ENCODE data around the gene CTDP1.
"Not testable (repeated sequence)": the region's sequence is repeated elsewhere in the genome, so short reads cannot be mapped to it uniquely, and the experiment has no call there.

Gene CTDP1

GRCh38 chr18:79749251-79750191 lies 69.9 kb downstream of the CTDP1 start:
- no peak for TF ChIP-seq CTCF (IDR thresholded peaks at IDR 0.05; ENCODE audit: low read depth, low read length, missing control alignments)
- in situ Hi-C loops (cut with HindIII; ENCODE audit: low sequenced_read_pairs) = no loop called here
- DNase-seq (ENCODE audit: low read depth) = no peak
- H3K4me3 ChIP-seq (ENCODE audit: low read depth, low read length) = no peak overlapping the region

- in situ Hi-C loops (cut with HindIII; ENCODE audit: low sequenced_read_pairs) = no loop called here
- no peak overlapping the region for H3K4me3 ChIP-seq (ENCODE audit: low read depth, low read length)
- no peak for TF ChIP-seq CTCF (IDR thresholded peaks at IDR 0.05; ENCODE audit: low read depth, low read length, missing control alignments)
- DNase-seq (ENCODE audit: low read depth) = no peak
Measured at GRCh38 chr18:79750980-79751571, 71.5 kb downstream of the CTDP1 start.

GRCh38 chr18:79751918-79752578 lies 72.4 kb downstream of the CTDP1 start:
- DNase-seq (ENCODE audit: low read depth); in situ Hi-C loops (cut with HindIII; ENCODE audit: low sequenced_read_pairs); H3K4me3 ChIP-seq (ENCODE audit: low read depth, low read length): not testable (repeated sequence)

GRCh38 chr18:79752946-79753345 lies 73.3 kb downstream of the CTDP1 start:
- in situ Hi-C loops (cut with HindIII; ENCODE audit: low sequenced_read_pairs); DNase-seq (ENCODE audit: low read depth); H3K4me3 ChIP-seq (ENCODE audit: low read depth, low read length): not testable (repeated sequence)

GRCh38 chr18:79753391-79753851 lies 73.8 kb downstream of the CTDP1 start:
- DNase-seq (ENCODE audit: low read depth) = no peak
- no peak for TF ChIP-seq CTCF (IDR thresholded peaks at IDR 0.05; ENCODE audit: low read depth, low read length, missing control alignments)
- H3K4me3 ChIP-seq (ENCODE audit: low read depth, low read length) = no peak overlapping the region
- in situ Hi-C loops (cut with HindIII; ENCODE audit: low sequenced_read_pairs) = no loop called here

GRCh38 chr18:79754022-79754761 lies 74.6 kb downstream of the CTDP1 start:
- H3K4me3 ChIP-seq (ENCODE audit: low read depth, low read length) = no peak overlapping the region
- no peak for DNase-seq (ENCODE audit: low read depth)
- no peak for TF ChIP-seq CTCF (IDR thresholded peaks at IDR 0.05; ENCODE audit: low read depth, low read length, missing control alignments)
- in situ Hi-C loops (cut with HindIII; ENCODE audit: low sequenced_read_pairs) = no loop called here

GRCh38 chr18:79754831-79755351 lies 75.3 kb downstream of the CTDP1 start:
- TF ChIP-seq CTCF (IDR thresholded peaks at IDR 0.05; ENCODE audit: low read depth, low read length, missing control alignments) = no peak
- DNase-seq (ENCODE audit: low read depth) = no peak
- in situ Hi-C loops (cut with HindIII; ENCODE audit: low sequenced_read_pairs) = no loop called here
- H3K4me3 ChIP-seq (ENCODE audit: low read depth, low read length) = no peak overlapping the region

Measured in astrocyte of the cerebellum (primary cell).